Measurements from ENCODE around the gene LARP6. TPM values are rescaled to one million over a fixed set of nuclear protein-coding genes. Genes with fewer than 3 reads are reported as not detected.
A peak's percentile ranks its signal among the peaks of the same experiment; 100 is the strongest.

Gene LARP6
- total RNA-seq, 1 experiment from 2014 or later, result 35.9 TPM

DNA sequence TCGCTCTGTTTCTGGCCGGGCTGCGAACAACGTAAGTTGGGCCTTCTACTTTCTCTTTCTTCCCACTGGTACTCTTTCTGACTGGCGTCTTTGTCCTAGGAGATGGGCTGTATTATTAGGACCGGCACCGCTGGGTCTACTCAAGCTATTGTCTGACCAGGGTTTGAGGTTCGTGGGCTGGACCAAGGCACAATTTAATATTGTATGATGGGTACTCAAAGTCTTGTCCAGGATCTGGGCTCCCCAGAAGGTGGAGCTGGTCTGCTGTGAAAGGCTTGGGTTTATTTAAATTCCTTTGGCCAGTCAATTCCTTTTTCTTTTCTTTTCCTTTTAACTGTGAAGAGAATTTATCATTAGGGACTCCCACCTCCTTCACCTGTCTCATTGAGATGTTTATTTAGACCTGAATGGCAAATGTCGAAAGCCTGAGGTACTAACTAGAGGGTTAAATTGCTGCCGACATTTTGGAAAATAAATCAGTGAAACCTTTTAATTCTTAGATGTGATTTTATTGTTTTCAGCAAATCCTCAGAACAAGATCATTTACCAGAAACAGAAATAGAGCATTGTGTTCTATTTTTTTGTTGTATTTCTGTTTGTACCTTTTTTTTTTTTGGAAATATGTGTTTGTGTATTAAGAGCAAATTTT, 39.1 kb upstream of the LARP6 start:
- no peak for TF ChIP-seq ELF1 (IDR thresholded peaks at IDR 0.05; ENCODE audit: borderline replicate concordance, low read depth)
- TF ChIP-seq RAD21 (IDR thresholded peaks at IDR 0.05; ENCODE audit: low read depth), result peak; percentile 75
- TF ChIP-seq, protein P1, sequence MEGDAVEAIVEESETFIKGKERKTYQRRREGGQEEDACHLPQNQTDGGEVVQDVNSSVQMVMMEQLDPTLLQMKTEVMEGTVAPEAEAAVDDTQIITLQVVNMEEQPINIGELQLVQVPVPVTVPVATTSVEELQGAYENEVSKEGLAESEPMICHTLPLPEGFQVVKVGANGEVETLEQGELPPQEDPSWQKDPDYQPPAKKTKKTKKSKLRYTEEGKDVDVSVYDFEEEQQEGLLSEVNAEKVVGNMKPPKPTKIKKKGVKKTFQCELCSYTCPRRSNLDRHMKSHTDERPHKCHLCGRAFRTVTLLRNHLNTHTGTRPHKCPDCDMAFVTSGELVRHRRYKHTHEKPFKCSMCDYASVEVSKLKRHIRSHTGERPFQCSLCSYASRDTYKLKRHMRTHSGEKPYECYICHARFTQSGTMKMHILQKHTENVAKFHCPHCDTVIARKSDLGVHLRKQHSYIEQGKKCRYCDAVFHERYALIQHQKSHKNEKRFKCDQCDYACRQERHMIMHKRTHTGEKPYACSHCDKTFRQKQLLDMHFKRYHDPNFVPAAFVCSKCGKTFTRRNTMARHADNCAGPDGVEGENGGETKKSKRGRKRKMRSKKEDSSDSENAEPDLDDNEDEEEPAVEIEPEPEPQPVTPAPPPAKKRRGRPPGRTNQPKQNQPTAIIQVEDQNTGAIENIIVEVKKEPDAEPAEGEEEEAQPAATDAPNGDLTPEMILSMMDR (IDR thresholded peaks at IDR 0.05 in 2 of 3, conservative IDR thresholded peaks at IDR 0.05 in 1 of 3; ENCODE audit: borderline replicate concordance in 1 of 3, insufficient read depth in 1 of 3, low read depth in 2 of 3, low read length in 2 of 3), result peak; percentile 50 to 58 (median 52); a peak in 5 of 6 replicates
- Histone ChIP-seq H2AFZ (ENCODE audit: low read depth, low read length, poor library complexity, severe bottlenecking) (peak overlapping the region; percentile 95), H3K9me3 (ENCODE audit: control insufficient read depth in 1 of 2, insufficient read depth in 1 of 2, low read depth in 1 of 2, low read length in 2 of 2) (no peaks in the 10 kb centered on the region), H4K20me1 (ENCODE audit: insufficient read depth) (no peaks in the 10 kb centered on the region), H3K9me2 (ENCODE audit: insufficient read depth) (no peaks in the 10 kb centered on the region), H3K4me1 (ENCODE audit: control insufficient read depth in 1 of 2, insufficient read depth in 2 of 2, low read length in 2 of 2) (peaks cover 12 to 21% of the 10 kb centered on the region in 2 experiments), H3K79me2 (ENCODE audit: insufficient read depth, low read length) (peaks cover 13% of the 10 kb centered on the region; the same call in 1 of the 2 replicates), H3K4me3 (replicated peaks in 1 of 2; ENCODE audit: low read depth in 1 of 2, low read length in 2 of 2) (peak overlapping the region; percentile 77 to 85), H3K27ac (ENCODE audit: low read depth, low read length) (peak overlapping the region; percentile 70; the same call in 1 of the 2 replicates), H3K4me2 (ENCODE audit: low read length) (peak overlapping the region; percentile 93), H3K9ac (ENCODE audit: low read length) (peak overlapping the region; percentile 8; the same call in 1 of the 2 replicates), H3K27me3 (ENCODE audit: insufficient read depth, low read length) (no peaks in the 10 kb centered on the region), H3K36me3 (ENCODE audit: control insufficient read depth in 1 of 2, insufficient read depth in 2 of 2, low read length in 2 of 2) (no peaks in the 10 kb centered on the region)
- CTCF ChIA-PET, result interaction anchor here (1.1 kb wide), 2 partner anchors 18 to 80 kb away, joined by 3 read pairs; no protein-coding TSS in a partner anchor
- peak; percentile 57 for ATAC-seq
- POLR2A ChIA-PET, result no interaction called here
- DNase-seq (ENCODE audit: low read depth, low spot score), result no peak
- TSS peak; percentile 70 for BruUV-seq (replicated peaks)
- RAD21 ChIA-PET (ENCODE audit: low non-redundant PET in 1 of 2, low total read pairs in 2 of 2, uncharacterized antibody in 2 of 2, unreplicated experiment in 2 of 2), result no interaction called here
- intact Hi-C loops (cut with micrococcal nuclease), result loop anchor here (2.0 to 10.0 kb wide), 2 partner anchors 222 to 548 kb away; partner anchors contain the start of gene THSD4

Data from HCT116 (cell line).